Measurements from ENCODE around the gene SEMA6C. TPM values are rescaled to one million over a fixed set of nuclear protein-coding genes. Genes with fewer than 3 reads are reported as not detected.

SEMA6C gene
- total and polyA plus RNA-seq, 4 donors: 1.4 to 1.5 (median 1.4) TPM

DNA sequence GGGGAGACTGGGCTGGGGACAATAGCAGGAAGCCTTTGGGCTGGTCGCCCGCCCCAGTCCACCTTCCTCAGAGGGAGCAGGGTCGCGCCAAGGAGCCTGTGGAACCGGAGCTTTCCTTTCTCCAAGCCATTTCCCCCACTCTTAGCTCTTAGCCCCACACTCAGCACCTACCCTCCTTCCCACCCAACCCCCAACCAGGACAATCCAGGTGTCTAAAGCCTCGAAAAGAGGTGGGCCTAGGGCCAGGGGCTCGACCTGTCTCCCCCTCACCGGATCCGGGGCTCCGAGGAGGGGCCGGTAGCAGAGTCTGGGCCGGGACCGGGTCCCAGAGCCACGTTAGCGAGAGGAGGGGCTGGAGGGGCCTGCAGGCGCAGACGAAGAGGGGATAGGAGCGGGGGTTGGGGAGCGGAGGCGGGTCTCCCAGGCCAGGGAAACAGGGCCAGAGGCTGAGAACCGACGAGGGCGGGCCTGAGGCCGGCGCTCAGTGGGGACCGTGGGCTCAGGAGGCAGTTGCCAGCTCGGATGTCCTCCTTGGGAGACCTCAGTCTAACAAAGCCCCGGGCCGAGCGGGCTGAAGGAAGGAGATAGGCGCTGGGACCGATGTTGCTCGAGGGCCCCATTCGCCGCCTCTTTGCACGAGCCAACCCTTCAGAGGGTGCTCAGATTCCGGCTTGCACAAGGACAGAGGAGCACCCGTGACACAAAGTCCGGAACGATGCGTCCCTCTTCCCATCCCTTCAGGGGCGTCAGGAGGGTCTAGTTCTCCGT is 943 bp downstream of the SEMA6C start:
- peak overlapping the region in 2 of 3 donors; percentile 64 to 65 for H3K4me3 ChIP-seq (ENCODE audit: low read depth in 1 of 3, low read length in 3 of 3)
- H3K9me3 ChIP-seq (ENCODE audit: control insufficient read depth in 4 of 4, low read length in 3 of 4): no peaks in the 10 kb centered on the region
- H3K9ac ChIP-seq (ENCODE audit: low read depth in 1 of 2, low read length in 2 of 2): no peak overlapping the region
- no peak for DNase-seq (ENCODE audit: low spot score)
- H3K27ac ChIP-seq (ENCODE audit: low read depth in 1 of 2, low read length in 2 of 2): no peak overlapping the region
- H3K4me1 ChIP-seq (ENCODE audit: control insufficient read depth in 4 of 4, insufficient read depth in 4 of 4, low read length in 3 of 4): peaks cover 0 to 25% (median 16%) of the 10 kb centered on the region in 4 donors
- TF ChIP-seq JUND (IDR thresholded peaks at IDR 0.05): no peak
- no peak for TF ChIP-seq YY1 (IDR thresholded peaks at IDR 0.05)
- TF ChIP-seq ATF3 (IDR thresholded peaks at IDR 0.05): no peak
- TF ChIP-seq HNF4A (conservative IDR thresholded peaks at IDR 0.05): no peak
- TF ChIP-seq, protein P1, sequence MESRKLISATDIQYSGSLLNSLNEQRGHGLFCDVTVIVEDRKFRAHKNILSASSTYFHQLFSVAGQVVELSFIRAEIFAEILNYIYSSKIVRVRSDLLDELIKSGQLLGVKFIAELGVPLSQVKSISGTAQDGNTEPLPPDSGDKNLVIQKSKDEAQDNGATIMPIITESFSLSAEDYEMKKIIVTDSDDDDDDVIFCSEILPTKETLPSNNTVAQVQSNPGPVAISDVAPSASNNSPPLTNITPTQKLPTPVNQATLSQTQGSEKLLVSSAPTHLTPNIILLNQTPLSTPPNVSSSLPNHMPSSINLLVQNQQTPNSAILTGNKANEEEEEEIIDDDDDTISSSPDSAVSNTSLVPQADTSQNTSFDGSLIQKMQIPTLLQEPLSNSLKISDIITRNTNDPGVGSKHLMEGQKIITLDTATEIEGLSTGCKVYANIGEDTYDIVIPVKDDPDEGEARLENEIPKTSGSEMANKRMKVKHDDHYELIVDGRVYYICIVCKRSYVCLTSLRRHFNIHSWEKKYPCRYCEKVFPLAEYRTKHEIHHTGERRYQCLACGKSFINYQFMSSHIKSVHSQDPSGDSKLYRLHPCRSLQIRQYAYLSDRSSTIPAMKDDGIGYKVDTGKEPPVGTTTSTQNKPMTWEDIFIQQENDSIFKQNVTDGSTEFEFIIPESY (IDR thresholded peaks at IDR 0.05): no peak
- no peak for TF ChIP-seq FOXA1 (IDR thresholded peaks at IDR 0.05)
- TF ChIP-seq TAF1 (conservative IDR thresholded peaks at IDR 0.05): no peak
- TF ChIP-seq NR2F2 (IDR thresholded peaks at IDR 0.05): no peak
- TF ChIP-seq, protein P2, sequence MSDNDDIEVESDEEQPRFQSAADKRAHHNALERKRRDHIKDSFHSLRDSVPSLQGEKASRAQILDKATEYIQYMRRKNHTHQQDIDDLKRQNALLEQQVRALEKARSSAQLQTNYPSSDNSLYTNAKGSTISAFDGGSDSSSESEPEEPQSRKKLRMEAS (IDR thresholded peaks at IDR 0.05): no peak
- TF ChIP-seq HNF4G (IDR thresholded peaks at IDR 0.05): no peak
- no peak for TF ChIP-seq FOXA2 (IDR thresholded peaks at IDR 0.05)
- H3K36me3 ChIP-seq (ENCODE audit: control insufficient read depth in 4 of 4, insufficient read depth in 3 of 4, low read depth in 1 of 4, low read length in 3 of 4): peaks cover 0 to 2% (median 0%) of the 10 kb centered on the region in 4 donors
- WGBS: 61% methylated on average over 43 of the region's 43 CpGs
- H3K27me3 ChIP-seq (ENCODE audit: control insufficient read depth in 4 of 4, insufficient read depth in 4 of 4, low read length in 3 of 4): no peaks in the 10 kb centered on the region

- no peak for DNase-seq (ENCODE audit: low spot score)
- H3K4me3 ChIP-seq (ENCODE audit: low read depth in 1 of 3, low read length in 3 of 3): no peak overlapping the region
- H3K36me3 ChIP-seq (ENCODE audit: control insufficient read depth in 4 of 4, insufficient read depth in 3 of 4, low read depth in 1 of 4, low read length in 3 of 4): peaks cover 0 to under 1% (median under 1%) of the 10 kb centered on the region in 4 donors
- no peak for TF ChIP-seq GABPA (IDR thresholded peaks at IDR 0.05 in 1 of 2, conservative IDR thresholded peaks at IDR 0.05 in 1 of 2)
- TF ChIP-seq JUND (IDR thresholded peaks at IDR 0.05): no peak
- TF ChIP-seq HNF4G (IDR thresholded peaks at IDR 0.05): no peak
- no peak for TF ChIP-seq SP1 (IDR thresholded peaks at IDR 0.05)
- TF ChIP-seq FOXA1 (IDR thresholded peaks at IDR 0.05): no peak
- TF ChIP-seq ATF3 (IDR thresholded peaks at IDR 0.05): no peak
- TF ChIP-seq REST (IDR thresholded peaks at IDR 0.05): no peak
- TF ChIP-seq TAF1 (conservative IDR thresholded peaks at IDR 0.05): no peak
- TF ChIP-seq RXRA (IDR thresholded peaks at IDR 0.05): no peak
- 83% methylated on average over 7 of the region's 7 CpGs for WGBS
- no peaks in the 10 kb centered on the region for H3K27me3 ChIP-seq (ENCODE audit: control insufficient read depth in 4 of 4, insufficient read depth in 4 of 4, low read length in 3 of 4)
- H3K27ac ChIP-seq (ENCODE audit: low read depth in 1 of 2, low read length in 2 of 2): no peak overlapping the region
- H3K9ac ChIP-seq (ENCODE audit: low read depth in 1 of 2, low read length in 2 of 2): no peak overlapping the region
- H3K9me3 ChIP-seq (ENCODE audit: control insufficient read depth in 4 of 4, low read length in 3 of 4): no peaks in the 10 kb centered on the region
- H3K4me1 ChIP-seq (ENCODE audit: control insufficient read depth in 4 of 4, insufficient read depth in 4 of 4, low read length in 3 of 4): peaks cover 0 to 25% (median 16%) of the 10 kb centered on the region in 4 donors
Observed at GRCh38 chr1:151144474-151145303, 1.7 kb downstream of the SEMA6C start.

Measured in liver (tissue), 9 donors.